Suppressor macrophage treated with lipopolysaccharide for 4 hours (primary cell): ENCODE results near the gene BCCIP.

Experiments
- DNase-seq: peaks from one replicate; pipeline ENCODE4 v3.0.0-alpha.2; 2020

Gene BCCIP

DNA sequence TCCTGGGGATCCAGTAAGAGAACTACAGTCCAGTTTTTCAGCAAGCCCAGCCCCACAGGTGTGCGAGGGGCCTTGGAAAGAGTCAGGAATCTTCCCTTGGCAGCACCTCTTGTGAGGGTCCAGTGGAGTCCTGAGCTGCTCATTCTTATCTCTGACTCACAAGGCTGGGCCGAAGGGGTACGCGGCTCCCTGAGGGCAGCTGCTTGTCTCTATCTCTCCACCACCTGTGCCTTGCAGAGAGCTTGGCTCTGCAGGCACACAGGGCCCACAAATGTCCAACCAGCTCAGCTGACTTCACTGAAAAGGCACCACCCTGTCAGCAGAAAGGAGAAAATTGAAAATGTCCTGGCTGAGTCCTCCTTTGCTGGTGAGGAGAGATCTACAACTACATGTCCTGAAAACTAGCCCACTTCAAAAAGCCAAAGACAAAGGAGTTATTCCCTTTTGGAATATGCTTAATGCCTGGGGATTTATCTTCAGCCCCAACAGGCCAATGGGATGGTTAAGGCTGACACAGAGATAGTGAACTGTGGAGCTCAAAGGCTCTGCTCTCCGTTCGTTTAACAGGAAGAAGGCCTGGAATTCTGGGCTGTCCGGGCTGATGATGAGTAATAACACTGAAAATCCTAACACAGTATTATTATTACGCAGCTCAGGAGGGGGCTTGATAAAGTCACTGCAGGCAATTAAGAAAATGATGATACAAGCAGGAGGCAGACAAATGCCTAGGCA is 23.7 kb upstream of the BCCIP start:
- DNase-seq, result no peak

DNA sequence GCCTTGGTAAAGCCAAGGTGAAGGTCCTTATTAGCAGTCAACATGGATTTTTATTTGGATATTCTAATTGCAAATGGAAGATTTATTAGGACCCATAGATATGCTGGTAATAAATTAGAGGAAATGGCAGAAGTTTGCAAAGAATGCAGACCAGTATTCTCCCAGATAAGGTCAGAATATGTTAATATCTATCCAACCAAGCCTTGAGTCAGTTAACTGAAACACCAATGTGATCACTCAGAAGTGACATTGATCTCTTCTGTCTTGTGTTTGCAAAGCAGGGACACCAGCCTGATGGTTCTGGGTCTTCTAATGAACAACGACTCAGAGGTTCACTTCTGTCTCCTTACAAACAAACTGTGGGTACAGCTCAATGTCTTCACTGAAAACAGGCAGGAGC is 21.8 kb upstream of the BCCIP start:
- DNase-seq, result no peak

DNA sequence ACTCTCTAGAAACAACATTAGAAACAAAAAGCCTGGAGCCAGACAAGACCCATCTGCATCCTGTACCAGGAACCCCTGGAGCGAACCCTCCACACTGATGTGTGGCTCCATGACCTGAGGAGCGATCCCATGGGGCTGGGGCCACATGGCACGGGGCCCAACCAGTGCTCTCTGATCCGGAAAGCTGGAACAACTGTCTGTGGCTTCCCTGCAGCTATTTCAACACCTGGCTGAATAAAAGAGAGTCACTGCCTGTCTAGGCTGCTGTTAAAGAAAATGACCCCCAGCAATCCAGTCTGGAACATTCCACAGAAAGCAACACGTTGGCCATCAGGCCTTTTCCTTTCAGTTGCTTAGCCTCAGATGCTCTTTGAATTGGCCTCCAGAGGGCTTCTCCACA is 21.2 kb upstream of the BCCIP start:
- no peak for DNase-seq

DNA sequence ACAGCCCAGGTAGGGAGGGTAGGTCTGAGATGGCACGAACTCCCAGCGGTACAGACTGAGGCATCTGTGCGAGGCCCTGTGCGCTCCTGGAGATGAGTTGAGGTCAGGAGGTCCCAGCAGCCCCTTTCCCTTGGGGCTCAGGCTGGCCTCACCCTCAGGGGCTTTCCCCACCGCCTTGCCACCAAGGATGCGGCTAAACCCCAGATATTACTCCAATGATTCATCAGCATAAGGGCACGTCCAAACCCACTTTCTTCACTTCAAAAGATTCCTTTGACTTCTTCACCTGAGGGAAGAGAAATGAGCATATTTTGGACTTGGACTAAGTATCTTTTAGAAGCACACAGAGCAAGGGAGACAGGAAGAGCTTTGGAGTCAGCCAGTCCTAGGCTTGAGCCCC is 20.6 kb upstream of the BCCIP start:
- no peak for DNase-seq

DNA sequence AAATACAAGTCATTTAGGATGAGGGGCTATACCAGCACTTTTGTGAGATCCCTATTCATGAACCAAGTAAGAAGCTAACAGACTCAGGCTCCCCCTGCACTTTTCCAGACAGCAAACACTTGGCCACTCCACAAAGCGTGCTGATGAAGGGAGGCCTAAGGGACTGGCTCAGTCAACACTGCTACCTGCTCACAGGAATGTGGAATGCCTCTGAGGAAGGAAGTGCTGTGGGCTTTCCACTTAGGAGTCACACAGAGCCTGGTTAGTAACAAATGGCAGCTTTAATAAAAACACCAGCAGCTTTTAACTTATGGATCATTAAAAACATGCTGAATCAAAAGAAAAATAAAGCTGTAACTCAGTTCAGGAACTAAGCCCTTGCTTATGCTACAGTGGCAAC is 15.3 kb upstream of the BCCIP start:
- no peak for DNase-seq

DNA sequence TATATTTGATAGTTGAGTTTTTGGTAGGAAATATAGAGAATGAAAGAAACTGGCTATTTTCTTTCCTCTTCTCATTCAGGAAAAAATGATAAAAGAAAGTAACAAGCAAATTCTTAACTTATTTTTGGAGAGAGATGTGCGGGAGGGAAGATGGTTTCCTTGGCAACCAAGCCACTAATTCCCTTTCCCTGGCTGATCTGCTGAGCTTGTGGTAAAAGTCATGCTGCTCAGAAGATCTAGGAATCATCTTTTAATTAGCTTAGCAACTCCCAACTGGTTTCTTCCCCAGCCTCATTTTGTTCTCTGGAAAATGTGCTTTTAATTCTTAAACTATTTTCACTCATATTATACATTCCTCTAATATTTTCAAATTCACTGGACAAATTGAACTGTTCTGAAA is 12.1 kb upstream of the BCCIP start:
- DNase-seq, result no peak

DNA sequence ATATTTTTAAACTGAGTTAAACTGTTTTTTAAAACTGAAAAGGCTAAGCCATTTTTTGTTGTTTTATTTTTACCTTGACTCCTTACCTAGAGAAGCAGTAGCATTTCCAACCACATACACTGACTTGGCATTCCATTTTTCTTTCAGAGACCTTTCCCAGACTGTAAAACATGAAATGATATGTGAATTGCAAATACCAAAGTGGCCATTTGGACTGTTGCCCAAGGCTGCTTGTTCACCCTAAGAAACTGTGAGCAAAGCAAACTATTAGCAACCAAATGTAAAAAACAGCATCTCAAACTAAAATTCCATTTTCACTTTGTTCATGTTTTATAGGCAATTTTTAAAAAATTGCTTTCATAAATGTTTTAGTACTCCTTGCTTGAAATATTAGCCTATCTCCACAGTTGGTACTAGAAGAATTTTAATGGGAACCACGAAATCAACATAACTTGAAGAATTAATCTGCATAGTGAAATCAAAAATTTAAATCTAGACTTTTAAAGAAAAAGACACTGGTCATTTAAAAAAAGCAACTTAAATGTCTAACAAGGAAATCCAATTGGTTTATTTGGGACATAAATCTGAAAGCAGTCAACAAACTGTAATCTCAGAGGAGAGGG is 11.1 kb upstream of the BCCIP start:
- no peak for DNase-seq

DNA sequence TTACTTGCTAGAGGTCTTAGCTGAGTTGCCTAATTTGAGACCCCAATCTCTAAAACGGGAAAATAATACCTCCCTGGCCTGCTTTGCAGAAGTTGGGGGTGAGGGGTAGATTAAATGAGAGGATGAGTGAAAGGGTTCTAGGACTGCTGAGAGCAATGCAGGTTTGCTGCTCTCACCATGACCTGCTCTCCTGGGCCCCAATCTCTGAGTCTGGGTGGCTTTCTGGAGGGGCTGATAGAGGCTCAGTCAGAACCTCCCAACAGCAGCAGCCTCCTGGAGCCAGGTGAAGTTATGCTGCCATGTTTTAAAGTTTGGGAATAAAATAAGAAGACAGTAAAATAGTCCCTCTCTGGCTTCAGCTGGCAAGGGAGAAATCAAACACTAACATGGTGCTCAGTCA is 7.6 kb upstream of the BCCIP start:
- DNase-seq, result no peak

DNA sequence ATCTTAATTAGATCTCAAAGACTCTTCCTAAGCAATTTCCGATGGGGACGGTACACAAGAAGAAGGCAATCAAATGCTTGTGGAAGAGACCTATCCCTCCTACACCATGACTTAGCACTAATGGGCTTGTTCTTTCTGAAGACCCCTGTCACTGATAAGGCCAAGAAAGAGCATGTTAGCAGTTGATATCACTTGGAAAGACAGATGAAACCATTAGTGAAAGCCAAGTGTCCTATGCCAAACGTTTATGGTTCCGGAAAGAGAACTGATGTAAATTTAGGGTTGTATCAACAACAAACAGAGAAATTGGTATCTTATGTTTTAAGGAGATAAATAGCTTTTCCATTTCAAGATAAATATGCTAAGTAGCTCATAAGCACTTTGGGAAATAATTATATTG is 6.8 kb upstream of the BCCIP start:
- DNase-seq, result no peak

DNA sequence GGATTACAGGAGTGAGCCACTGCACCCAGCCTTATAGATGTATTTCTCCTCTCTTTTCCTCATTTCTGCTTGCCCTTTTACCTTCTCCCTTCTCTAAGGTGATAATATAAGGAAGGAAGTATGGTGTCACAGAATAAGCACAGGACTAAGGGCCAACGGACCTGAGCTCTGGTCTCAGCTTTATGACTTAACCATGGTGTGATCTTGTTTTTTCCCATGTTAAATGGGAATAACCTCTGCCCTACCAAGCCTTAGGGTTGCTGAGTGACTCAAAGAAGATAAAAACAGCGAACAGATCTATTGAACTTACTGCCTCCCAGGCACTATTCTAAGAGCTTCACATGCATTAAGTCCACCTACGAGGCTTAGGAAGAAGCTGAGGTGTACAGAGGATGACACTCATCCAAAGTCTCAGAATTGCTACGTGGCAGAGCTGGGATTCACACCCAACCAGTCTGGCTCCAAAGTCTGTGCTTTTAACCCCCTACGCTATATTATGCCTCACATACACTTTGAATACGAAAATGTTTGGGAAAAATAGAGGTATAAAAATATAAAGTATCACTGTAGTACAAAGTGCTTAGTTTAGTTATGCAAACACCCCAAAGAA is 5.9 kb upstream of the BCCIP start:
- DNase-seq, result no peak

DNA sequence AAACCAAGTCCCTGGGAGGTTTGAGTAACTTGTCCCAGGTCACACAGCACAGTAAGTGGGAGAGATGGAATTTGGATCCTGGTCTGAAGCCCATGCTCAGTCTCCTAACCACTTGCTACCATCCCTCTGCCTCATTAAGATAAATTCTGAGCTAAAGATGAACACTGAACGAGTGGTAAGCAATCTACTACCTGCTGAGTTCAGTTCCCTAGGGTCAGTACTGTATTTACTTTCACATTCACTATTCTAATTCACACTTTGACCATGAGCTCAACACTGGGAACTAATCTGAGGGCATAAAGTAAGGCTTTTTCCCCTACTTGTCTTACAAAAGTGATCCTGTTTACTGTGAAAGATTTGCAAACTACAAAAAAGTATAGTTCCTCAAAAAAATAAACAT is 2.6 kb upstream of the BCCIP start:
- peak; percentile 9 for DNase-seq

DNA sequence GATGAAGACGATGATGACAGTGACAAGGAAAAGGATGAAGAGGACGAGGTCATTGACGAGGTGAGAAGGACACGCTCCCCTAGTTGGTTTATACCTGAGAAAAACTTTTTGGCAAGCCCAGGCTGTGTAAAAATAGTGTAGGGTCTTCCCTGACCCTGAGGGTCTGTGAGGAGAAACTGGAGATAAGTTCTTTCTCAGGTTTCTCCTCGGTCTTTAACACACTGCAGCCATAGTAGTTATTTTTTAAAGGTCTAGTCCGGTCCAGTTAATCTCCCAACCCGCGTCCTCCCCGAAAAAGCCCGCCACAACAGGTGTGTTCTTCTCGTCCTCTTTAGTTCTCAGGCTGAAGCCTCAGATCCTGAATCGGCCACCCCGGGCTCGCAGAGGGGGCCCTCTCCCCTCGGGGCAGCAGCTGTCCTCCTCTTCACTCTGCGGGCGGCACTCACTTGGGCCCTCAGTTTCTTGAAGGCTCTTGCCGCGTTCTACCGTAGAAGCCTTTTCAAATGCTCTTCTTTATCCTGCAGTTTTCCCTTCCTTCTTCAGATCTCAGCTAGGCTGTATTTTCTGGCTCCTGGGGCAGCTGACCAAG is 411 bp downstream of the BCCIP start:
- DNase-seq, result no peak

DNA sequence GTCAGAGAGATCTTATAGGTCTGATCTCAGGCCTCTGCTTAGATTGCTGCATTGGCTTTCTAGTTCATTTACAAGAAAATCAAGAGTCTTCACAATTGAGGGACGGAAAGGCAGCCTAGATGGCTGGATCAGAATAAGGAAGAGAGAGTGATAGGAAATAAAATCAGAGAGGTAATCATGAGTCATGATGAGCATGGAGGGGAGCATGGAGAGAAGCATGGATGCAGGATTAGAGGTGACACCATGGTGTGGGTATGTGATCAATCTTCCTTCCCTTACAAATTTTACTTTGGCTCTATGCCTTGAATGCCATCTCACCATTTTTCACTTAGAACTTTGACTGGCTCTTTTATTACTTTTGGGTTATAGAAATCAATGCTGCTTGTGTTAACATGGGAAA is 1.4 kb downstream of the BCCIP start:
- DNase-seq, result no peak

DNA sequence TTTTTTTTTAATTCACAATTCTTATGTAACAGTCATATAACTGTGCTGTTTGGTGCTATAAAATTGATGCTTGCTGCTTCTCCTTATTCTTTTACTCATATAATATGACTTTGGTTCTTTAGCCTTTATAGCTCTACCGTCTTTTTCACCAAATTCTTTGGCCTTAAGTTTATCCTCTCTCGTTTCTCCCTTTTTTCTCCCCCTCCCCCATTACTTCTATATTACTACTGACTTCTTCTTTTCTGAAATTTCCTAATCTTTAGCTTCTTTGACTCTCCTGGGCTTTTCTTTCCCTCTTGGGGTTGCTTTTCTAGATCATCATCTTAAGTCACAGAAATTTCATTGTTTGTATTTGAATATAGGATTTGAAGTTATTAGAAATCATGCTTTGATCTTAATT is 3.8 kb downstream of the BCCIP start:
- DNase-seq, result no peak

DNA sequence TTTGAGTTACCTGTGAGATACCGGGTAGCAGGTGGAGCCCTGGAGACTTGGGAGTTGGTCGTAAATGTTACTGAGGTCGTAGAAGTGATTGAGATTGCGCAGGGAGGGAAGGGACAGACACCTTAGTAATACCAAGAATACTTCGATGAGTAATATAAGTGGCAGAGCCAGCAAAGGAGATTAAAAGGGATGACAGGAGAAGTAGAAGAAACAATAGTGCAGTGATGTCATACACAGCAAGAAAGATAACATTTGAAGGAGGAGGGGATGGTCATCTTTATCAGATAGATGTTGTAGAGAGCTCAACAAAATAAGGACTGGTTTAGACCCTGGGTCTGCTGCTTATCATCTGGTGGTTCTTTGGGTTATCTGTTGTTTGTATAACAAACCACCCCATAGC is 5.0 kb downstream of the BCCIP start:
- no peak for DNase-seq

DNA sequence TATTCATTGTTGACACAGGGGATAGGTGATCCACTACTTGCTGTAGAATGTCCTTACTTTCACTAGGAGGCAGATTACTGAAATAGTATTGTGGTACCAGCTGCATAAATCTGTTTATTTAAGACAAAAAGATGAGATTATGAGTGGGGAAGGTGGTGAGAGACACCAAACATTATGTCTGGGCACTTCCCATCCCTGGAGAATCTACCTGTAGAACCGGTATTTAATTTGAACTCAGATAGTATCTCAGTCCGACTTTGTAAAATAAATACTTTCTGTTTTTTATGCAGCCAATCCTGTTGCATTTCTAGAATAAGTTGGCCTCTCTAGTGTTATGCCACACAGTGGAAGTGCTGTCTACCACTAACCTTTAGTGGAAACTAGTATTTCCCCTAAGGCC is 13.4 kb downstream of the BCCIP start:
- DNase-seq, result no peak

DNA sequence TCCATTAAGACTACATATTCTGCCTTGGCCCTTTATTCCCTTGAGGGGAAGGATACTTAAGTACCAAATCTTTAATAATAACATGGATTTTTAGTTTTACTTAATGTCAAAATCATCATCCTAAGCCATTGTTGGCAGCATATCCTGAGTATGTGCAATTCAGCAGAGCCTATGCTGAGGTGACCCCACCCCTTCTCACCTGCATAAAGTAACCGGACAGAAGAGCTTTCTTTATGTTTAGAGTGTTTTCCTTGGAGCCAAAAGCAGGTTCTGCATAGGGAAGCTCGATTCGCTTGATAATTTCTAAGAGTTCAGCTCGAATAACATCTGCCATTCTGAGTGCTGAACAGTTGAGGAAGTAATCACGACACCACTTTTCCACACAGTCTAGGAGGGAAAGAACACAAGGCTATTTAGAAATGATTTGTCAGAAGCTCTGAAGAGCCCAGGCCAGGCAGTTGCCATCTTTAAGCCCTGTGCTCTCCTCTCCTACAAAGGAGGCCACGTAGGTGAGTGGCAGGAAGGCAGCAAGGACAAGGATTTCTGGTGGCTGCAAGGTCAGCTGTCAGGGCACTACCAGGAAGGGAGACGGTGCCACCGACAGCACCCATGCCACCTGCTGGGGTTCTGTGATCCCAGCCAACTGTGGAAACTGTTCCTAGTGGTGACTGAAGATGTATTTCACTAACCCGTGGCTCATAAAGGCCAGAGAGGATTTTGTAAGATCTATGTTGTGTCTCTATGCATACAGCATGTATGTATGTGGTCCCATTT is 15.6 kb downstream of the BCCIP start:
- no peak for DNase-seq

DNA sequence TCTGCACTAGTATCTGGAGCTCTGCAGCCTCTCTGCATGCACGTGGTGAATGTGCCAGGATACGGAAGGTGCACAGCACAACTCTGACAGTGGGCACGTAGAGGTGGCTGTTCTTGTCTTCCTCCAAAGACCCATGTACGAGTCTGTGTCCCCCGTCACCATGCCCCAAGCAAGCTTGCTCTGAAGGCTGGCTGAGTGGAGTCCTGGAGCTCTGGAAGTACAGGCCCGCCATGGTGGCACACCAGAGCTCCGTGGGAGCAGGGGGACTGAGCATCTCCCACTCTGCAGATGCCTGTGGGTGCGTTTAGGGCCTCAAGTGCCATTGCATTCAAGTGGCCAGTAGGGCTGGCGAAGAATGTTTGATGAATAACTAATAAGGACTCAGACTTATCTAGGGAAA is 17.1 kb downstream of the BCCIP start:
- no peak for DNase-seq

DNA sequence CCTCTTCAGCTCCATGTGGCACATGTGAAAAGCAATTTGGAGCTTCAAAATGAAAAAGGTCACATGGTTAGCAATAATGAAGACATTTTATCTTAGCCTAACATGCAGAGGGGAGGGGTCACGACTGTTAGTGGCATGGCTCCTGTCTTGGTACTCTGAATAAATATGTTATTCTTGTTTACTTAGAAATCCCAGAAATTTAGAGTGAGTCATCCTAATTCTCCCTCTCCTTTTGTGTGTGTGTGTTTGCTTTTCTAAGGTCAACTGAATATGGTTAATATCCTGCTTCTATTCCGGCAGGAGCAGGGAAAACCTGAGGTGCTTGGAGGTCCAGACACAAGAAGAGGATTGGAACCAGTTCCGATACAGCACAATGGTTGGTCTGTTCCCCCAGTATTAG is 17.6 kb downstream of the BCCIP start:
- DNase-seq, result no peak

DNA sequence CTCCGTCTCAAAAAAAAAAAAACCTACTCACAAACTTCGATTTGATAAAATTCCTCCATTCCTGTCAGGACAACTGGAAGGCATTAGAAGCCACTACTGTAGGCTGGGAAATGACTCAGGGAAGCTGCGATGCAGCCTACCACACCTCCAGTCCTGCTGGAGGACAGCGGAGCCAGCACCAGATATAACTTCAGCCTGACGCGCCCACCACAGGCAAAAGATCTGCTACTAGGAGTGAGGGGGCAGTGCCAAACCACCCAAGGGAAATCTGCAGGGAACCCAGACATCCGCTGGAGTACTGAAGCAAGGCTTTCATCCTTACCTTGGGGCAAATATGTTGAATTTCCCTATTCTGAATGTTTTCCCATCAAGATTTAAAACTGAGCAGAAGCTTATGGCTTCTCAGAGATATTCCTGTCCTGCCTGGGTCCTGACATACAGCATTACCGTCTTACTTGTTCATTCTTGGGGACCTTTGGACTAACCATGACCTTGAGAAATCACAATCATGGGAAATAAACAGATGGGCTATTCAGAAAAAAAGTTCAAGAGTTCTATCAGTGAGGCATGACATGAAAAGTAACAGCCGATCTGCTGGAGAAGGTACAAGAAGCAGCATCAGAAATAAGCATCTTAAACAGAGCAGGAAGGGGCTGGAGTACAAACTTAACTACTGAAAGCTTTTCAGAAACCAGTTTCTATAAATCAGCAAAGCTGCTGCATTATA is 20.4 kb downstream of the BCCIP start:
- no peak for DNase-seq

DNA sequence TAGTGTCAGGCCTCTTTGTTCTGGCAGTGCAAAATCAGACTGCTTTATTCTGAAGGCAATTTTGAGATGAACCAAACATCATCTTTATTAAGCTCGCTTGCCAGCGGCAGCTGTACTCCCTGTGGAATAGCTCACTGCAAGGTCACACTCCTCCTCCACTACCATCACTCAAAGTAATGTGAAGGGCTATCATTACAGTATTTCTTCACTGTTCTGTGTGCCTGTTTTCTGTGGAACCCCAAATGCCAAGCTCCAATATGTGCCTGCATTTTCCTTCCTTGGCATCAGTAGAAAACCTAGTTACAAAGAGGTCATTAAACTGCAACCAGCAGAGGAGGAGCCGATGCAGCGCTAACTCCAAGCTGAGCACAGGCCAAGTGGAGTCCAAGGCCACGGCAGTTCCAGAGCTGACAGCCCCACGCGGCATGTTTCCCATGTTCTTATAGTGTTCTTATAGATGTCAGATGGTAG is 21.4 kb downstream of the BCCIP start:
- DNase-seq, result no peak

DNA sequence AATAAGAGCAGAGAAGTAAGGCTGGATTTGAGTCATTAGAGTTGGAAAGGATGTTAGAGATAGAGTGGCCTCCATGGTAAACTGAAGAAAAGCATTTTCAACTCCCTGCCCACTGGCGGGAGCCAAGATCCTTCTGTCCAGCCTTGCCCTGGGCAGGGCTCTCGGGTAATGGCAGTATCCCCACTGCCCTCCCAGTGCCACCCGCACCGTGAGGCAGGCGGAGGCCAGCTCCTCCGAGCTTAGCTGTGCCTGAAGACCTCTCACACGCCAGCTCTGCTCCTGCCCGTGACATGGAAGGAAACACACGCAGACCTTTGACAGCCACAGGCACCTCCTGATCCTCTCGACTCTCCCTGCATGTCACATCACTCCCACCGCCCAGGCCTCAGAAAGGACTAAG is 22.3 kb downstream of the BCCIP start:
- no peak for DNase-seq

DNA sequence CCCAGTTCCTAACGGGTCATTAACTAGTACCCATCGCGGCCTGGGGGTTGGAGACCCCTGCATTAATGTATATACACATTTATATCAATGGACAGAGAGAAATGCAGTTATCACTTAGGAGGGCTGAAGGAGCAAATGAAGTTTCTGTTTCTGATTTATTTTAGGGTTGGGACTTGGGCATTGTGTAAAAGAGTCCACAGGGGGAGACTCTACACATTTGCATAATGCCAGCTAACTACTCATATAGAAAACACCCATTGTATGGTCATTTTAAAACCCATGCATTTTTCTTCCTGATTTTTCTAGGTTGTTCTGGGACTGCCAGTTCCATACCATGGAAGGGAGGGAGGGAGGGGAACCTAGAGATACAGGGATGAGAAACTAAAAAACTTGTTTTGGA is 23.5 kb downstream of the BCCIP start:
- DNase-seq, result no peak
